ENCODE data around the gene SLC48A1.

The SLC48A1 gene

GRCh38 chr12:47783821-47784819, 11.1 kb downstream of the SLC48A1 start:
- TF ChIP-seq GABPA (IDR thresholded peaks at IDR 0.05; ENCODE audit: low read depth) (no peak), SPI1 (IDR thresholded peaks at IDR 0.05; ENCODE audit: borderline replicate concordance, low read depth) (no peak), CTCF (IDR thresholded peaks at IDR 0.05; ENCODE audit: insufficient read depth, low read length) (no peak), REST (IDR thresholded peaks at IDR 0.05; ENCODE audit: insufficient replicate concordance, low read depth) (no peak), POLR2AphosphoS5 (IDR thresholded peaks at IDR 0.05; ENCODE audit: low read depth) (no peak)
- no peak overlapping the region for H3K4me3 ChIP-seq (replicated peaks; ENCODE audit: insufficient read depth, low read length)
- DNase-seq (ENCODE audit: low read depth in 1 of 2, low spot score in 1 of 2), result no peak
- no peak overlapping the region for H3K27ac ChIP-seq (replicated peaks)
- H3K27me3 ChIP-seq (ENCODE audit: insufficient read depth, poor library complexity, severe bottlenecking), result no peaks in the 10 kb centered on the region

GRCh38 chr12:47785036-47785886, 12.2 kb downstream of the SLC48A1 start:
- H3K27me3 ChIP-seq (ENCODE audit: insufficient read depth, poor library complexity, severe bottlenecking), result no peaks in the 10 kb centered on the region
- no peak overlapping the region for H3K4me3 ChIP-seq (replicated peaks; ENCODE audit: insufficient read depth, low read length)
- no peak for DNase-seq (ENCODE audit: low read depth in 1 of 2, low spot score in 1 of 2)
- no peak overlapping the region for H3K27ac ChIP-seq (replicated peaks)
- TF ChIP-seq POLR2AphosphoS5 (IDR thresholded peaks at IDR 0.05; ENCODE audit: low read depth), result no peak
- TF ChIP-seq CTCF (IDR thresholded peaks at IDR 0.05; ENCODE audit: insufficient read depth, low read length), result no peak
- TF ChIP-seq GABPA (IDR thresholded peaks at IDR 0.05; ENCODE audit: low read depth), result no peak
- TF ChIP-seq SPI1 (IDR thresholded peaks at IDR 0.05; ENCODE audit: borderline replicate concordance, low read depth), result no peak
- TF ChIP-seq REST (IDR thresholded peaks at IDR 0.05; ENCODE audit: insufficient replicate concordance, low read depth), result no peak

GRCh38 chr12:47785887-47786661, 13.0 kb downstream of the SLC48A1 start:
- Histone ChIP-seq H3K4me3 (replicated peaks; ENCODE audit: insufficient read depth, low read length) (no peak overlapping the region), H3K27me3 (ENCODE audit: insufficient read depth, poor library complexity, severe bottlenecking) (no peaks in the 10 kb centered on the region), H3K27ac (replicated peaks) (no peak overlapping the region)
- no peak for TF ChIP-seq REST (IDR thresholded peaks at IDR 0.05; ENCODE audit: insufficient replicate concordance, low read depth)
- no peak for TF ChIP-seq SPI1 (IDR thresholded peaks at IDR 0.05; ENCODE audit: borderline replicate concordance, low read depth)
- TF ChIP-seq CTCF (IDR thresholded peaks at IDR 0.05; ENCODE audit: insufficient read depth, low read length), result no peak
- DNase-seq (ENCODE audit: low read depth in 1 of 2, low spot score in 1 of 2), result no peak
